CD4-positive, alpha-beta T cell treated with Interferon alpha-2 for 1 hour (primary cell): Measurements from ENCODE around the gene PTPRN2.
"Not testable (repeated sequence)": the region's sequence is repeated elsewhere in the genome, so short reads cannot be mapped to it uniquely, and the experiment has no call there.

Experiments used
- DNase-seq, 2 donors: peaks; one replicate each; pipeline ENCODE4 v3.0.0-alpha.2; 2020 to 2022

Gene PTPRN2

GRCh38 chr7:157900011-157900410 is 687.6 kb downstream of the PTPRN2 start:
- DNase-seq: no peak

- no peak for DNase-seq
Measured at GRCh38 chr7:157898802-157899505, 688.7 kb downstream of the PTPRN2 start.

DNA sequence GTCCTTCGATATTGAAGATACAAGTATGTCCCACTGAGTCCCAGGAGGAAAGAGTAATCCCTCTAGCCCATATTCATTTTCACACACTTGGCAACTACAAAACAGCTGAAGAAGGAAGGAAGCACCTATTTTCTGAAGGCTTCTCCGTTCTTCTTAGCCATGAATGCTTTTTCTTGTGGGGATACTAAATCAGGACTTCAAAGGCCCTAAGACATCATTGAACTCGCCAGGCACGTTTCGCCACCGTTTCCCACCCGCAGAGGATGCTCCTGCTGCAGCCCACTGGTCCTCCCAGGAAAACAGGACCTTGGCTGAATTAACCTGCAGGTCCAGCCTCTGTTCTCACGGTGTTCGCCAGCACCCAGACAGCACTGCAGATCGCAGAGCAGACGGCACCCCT is 689.4 kb downstream of the PTPRN2 start:
- no peak for DNase-seq

DNA sequence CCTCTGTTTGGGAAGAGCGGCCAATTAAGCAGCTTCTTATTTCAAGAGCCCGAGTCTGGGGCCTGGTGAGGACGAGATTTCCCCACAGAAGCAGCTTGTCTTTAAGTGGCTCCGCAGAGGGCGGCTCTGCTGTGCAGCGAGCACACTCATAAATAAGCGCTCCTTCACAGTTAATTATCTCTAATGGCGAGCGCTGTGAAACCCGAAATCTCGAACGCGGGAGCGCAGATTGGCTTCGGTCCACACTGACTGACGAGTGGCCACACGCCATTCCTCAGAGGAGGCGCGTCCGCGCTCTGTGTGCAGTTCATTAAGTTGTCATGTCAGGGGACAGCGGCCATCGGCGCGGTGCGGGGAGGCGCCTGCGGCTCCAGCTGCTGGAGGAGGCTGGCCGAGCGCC is 689.9 kb downstream of the PTPRN2 start:
- no peak for DNase-seq

GRCh38 chr7:157896774-157897555 is 690.7 kb downstream of the PTPRN2 start:
- DNase-seq: no peak

DNA sequence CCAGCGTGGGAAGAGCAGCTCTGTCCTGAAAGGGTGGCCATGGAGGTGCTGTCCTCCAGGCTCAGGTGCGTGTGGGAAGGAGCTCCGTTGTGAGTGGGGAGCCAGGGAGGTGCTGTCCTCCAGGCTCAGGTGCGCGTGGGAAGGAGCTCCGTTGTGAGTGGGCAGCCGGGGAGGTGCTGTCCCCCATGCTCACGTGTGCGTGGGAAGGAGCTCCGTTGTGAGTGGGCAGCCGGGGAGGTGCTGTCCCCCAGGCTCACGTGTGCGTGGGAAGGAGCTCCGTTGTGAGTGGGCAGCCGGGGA is 691.3 kb downstream of the PTPRN2 start:
- not testable (repeated sequence) for DNase-seq

- DNase-seq: no peak
Measured at GRCh38 chr7:157895520-157896375, 691.9 kb downstream of the PTPRN2 start.

- not testable (repeated sequence) for DNase-seq
Measured at GRCh38 chr7:157895098-157895497, 692.5 kb downstream of the PTPRN2 start.

DNA sequence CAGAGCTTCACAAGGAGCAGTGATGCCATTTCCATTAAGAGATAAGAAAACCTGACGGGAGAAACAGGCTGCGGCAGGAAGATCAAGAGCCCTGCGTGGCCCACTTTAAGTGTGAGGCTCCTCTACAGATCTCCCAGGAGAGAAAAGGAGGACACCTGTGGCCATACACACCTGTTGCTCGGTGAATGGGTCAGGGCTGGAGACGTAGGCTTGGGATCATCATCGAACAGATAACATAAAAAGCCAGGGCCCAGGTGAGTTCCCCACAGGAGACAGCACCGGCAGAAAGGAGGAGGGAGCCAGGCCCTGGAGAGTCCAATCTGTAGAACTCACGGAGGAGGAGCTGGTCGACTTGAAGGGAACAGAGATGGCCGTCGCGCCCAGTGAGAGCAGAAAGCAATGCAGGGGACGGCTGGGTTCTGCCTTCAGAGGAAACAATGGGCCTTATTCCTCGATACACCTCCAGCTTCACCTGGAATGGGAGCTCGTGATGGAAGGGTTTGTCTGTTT is 694.0 kb downstream of the PTPRN2 start:
- DNase-seq: no peak

- DNase-seq: no peak
Measured at GRCh38 chr7:157892751-157893523, 694.7 kb downstream of the PTPRN2 start.

DNA sequence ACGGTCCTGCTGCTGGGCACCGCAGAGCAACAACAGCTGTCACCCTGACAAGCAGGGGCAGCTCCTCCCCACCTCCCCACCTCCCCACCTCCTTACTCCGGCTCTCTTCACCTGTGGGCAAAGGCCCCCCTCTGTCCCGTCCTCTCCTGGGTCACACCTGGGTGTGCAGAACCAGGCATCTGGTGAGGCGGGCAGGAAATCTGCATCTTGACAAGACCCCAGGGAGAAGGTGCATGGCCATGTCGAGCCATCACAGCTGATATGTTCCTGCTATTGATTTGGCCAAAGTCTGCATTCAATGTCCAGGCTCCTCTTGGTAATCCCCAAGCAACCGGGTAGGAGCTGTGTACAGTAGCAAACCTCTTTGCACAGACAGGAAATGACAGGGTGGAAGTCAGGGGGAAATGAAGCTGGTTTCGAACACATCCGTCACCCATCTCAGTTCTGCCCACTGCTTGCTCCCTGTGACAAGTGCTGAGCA is 696.7 kb downstream of the PTPRN2 start:
- peak in 1 of 2 donors; percentile 11 for DNase-seq

GRCh38 chr7:157889480-157889879 is 698.1 kb downstream of the PTPRN2 start:
- no peak for DNase-seq

- DNase-seq: no peak
Measured at GRCh38 chr7:157888579-157888978, 699.0 kb downstream of the PTPRN2 start.

- no peak for DNase-seq
Measured at GRCh38 chr7:157887400-157887799, 700.2 kb downstream of the PTPRN2 start.

DNA sequence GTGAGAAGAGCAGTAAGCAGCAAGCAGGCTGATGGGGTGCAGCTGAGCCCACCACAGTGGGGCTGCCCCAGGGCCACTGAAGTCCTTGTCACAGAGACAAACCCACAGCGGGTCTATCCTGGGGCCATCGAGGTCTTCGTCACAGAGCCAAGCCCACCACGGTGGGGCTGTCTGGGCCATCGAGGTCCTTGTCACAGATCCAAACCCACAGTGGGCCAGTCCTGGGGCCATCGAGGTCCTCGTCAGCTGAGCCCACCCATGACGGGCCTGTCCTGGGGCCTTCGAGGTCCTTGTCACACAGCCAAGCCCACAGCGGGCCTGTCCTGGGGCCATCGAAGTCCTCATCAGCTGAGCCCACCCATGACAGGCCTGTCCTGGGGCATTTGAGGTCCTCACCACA is 700.9 kb downstream of the PTPRN2 start:
- no peak for DNase-seq

GRCh38 chr7:157886266-157886665 is 701.4 kb downstream of the PTPRN2 start:
- peak in 1 of 2 donors; percentile 4 for DNase-seq

DNA sequence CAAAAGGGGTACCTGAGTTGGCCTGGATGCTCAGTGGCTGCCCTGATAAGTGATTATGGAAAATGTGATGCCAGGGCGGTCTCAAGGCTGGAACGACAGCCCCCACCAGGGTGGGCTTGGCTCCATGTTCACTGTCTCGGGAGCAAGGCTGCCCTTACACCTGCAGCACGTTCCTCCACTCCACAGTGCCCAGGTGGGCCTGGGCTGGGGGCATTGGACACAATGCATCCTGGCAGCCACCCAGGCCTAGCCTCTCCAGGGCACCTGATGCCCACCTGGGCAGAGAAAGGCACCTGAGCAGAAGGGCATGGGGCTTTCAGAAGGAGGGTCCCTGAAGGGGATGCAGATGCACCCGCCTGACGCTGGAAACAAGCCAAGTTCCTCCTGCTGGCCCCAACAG is 702.5 kb downstream of the PTPRN2 start:
- no peak for DNase-seq

DNA sequence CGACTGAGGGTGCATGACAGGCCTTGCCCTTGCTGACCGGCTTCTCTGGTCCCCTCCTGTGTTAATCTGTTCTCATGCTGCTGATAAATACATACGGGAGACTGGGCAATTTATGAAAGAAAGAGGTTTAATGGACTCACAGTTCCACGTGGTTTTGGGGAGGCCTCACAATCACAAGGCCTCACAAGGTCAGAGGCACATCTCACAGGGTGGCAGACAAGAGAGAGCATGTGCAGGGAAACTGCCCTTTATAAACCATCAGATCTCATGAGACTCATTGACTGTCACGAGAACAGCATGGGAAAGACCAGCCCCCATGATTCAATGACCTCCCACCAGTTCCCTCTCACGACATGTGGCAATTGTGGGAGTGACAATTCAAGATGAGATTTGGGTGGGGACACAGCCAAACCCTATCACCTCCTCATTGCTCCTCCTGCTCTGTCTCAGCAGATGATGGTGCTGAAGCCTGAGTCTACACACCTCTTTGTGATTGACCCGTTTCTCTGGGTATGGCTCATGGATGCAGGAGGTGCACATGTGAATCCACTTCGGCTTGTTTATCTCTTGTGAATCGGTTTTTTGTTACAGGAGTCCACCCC is 703.1 kb downstream of the PTPRN2 start:
- no peak for DNase-seq

DNA sequence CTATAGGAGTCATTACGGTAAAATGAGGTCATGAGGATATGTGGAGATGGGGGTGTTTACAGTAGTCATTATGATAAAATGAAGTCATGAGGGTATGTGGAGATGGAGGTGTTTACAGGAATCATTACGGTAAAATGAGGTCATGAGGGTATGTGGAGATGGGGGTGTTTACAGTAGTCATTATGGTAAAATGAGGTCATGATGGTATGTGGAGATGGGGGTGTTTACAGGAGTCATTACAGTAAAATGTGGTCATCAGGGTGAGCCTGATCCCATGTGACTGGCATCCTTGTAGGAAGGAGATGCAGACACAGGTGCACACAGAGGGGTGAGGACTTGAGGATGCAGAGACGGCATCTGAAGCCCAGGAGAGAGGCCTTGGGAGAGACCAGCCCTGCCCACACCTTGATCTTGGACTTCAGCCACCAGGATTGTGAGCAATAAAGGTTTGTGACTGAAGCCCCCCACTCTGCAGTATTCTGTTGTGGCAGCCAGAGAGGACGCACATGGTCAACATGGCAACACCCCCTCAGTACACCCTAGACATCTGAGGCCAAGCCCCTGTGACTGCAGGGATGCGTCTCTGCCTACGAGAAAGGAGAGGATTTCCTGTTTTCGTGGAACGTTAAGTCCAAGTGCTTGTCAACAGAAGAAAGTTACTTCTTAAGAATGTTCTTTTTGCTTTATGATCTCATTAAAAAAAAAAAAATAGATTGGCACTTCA is 706.4 kb downstream of the PTPRN2 start:
- peak in 1 of 2 donors; percentile 14 for DNase-seq

GRCh38 chr7:157879391-157879790 is 708.2 kb downstream of the PTPRN2 start:
- no peak for DNase-seq
